ENCODE measurements around the gene LRRC36. TPM values are rescaled to one million over a fixed set of nuclear protein-coding genes. Genes with fewer than 3 reads are reported as not detected.

Gene LRRC36
- total and polyA plus RNA-seq, 2 donors from 2014 or later, result 2.6 to 3.1 TPM

DNA sequence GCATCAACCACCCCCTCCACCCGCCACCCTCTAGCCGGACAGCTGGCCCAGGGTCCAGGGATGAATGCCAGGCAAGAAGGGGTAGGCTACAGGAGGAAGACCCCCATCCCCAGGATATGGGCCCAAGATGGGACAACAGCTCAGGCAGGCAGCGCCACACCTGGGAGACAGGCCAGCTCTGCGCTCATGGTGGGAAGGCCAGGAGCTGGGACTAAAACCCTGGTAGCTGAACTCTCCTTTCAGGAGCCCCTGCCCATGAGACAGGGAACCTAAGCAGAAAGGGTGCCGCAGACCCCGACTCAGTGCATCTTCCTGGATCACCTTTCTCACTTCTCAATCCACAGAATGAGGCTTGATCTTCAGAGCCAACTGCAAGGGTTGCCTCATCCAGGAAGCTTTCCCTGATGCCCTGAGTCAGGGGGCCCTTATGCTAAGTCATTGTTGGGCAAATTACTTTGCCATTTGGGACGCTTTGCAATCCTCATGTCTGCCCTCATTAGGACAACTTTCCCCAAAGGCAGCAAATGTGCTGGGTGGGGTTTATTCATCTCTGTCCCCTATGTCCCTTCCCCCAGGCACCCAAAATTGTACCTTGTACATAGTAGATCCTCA, 80.7 kb downstream of the LRRC36 start:
- DNase-seq (peak in 1 of 5 donors; percentile 52), FAIRE-seq (no peak)
- Histone ChIP-seq H3K9ac (ENCODE audit: low read length in 3 of 3) (no peak overlapping the region), H3K36me3 (ENCODE audit: control insufficient read depth in 2 of 3, insufficient read depth in 3 of 3, low read length in 3 of 3) (no peaks in the 10 kb centered on the region), H3K27ac (ENCODE audit: low read depth in 2 of 2, low read length in 2 of 2) (no peak overlapping the region), H3K9me3 (ENCODE audit: control insufficient read depth in 2 of 3, insufficient read depth in 1 of 3, low read length in 3 of 3) (no peaks in the 10 kb centered on the region), H3K4me3 (ENCODE audit: low read length in 3 of 3) (no peak overlapping the region), H3K4me1 (ENCODE audit: control insufficient read depth in 2 of 3, insufficient read depth in 2 of 3, low read depth in 1 of 3, low read length in 3 of 3) (peaks cover 0 to 10% (median 3%) of the 10 kb centered on the region in 3 donors), H3K27me3 (ENCODE audit: control insufficient read depth, insufficient read depth, low read length) (no peaks in the 10 kb centered on the region)
- intact Hi-C loops (cut with DNase I), result no loop called here
- TF ChIP-seq, protein P1, sequence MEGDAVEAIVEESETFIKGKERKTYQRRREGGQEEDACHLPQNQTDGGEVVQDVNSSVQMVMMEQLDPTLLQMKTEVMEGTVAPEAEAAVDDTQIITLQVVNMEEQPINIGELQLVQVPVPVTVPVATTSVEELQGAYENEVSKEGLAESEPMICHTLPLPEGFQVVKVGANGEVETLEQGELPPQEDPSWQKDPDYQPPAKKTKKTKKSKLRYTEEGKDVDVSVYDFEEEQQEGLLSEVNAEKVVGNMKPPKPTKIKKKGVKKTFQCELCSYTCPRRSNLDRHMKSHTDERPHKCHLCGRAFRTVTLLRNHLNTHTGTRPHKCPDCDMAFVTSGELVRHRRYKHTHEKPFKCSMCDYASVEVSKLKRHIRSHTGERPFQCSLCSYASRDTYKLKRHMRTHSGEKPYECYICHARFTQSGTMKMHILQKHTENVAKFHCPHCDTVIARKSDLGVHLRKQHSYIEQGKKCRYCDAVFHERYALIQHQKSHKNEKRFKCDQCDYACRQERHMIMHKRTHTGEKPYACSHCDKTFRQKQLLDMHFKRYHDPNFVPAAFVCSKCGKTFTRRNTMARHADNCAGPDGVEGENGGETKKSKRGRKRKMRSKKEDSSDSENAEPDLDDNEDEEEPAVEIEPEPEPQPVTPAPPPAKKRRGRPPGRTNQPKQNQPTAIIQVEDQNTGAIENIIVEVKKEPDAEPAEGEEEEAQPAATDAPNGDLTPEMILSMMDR (IDR thresholded peaks at IDR 0.05; ENCODE audit: borderline replicate concordance, extremely low read depth, insufficient read depth), result no peak

DNA sequence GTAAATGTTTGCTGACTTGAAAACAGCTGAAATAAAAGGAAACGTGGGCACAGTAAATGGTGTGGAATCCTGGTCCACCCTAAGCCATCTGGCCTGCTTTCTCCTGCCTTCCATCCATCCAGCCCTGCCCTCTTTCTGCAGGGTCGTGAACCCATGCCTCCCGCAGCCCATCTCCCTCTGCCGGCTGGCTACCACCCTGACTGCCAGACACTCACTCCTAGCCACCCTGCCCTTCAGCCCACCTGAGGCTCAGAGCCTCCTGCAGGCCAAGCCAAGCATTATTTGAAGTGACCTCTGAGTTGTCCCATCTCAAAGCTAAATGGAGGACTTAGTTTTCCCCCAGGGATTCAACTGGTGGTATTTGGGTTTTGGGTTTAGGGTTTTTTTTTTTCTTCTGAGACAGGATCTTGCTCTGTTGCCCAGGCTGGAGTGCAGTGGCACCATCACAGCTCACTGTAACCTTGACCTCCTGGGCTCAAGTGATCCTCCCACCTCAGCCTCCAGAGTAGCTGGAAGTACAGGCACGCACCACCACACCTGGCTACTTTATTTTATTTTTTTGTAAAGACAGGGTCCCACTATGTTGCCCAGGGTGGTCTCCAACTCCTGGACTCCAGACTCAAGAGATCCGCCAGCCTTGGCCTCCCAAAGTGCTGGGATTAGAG, 81.3 kb downstream of the LRRC36 start:
- H3K36me3 ChIP-seq (ENCODE audit: control insufficient read depth in 2 of 3, insufficient read depth in 3 of 3, low read length in 3 of 3), result no peaks in the 10 kb centered on the region
- H3K4me3 ChIP-seq (ENCODE audit: low read length in 3 of 3), result no peak overlapping the region
- TF ChIP-seq, protein P1 (IDR thresholded peaks at IDR 0.05; ENCODE audit: borderline replicate concordance, extremely low read depth, insufficient read depth), result no peak
- H3K27ac ChIP-seq (ENCODE audit: low read depth in 2 of 2, low read length in 2 of 2), result no peak overlapping the region
- H3K9ac ChIP-seq (ENCODE audit: low read length in 3 of 3), result no peak overlapping the region
- intact Hi-C loops (cut with DNase I), result no loop called here
- FAIRE-seq, result no peak
- H3K27me3 ChIP-seq (ENCODE audit: control insufficient read depth, insufficient read depth, low read length), result no peaks in the 10 kb centered on the region
- H3K9me3 ChIP-seq (ENCODE audit: control insufficient read depth in 2 of 3, insufficient read depth in 1 of 3, low read length in 3 of 3), result no peaks in the 10 kb centered on the region
- H3K4me1 ChIP-seq (ENCODE audit: control insufficient read depth in 2 of 3, insufficient read depth in 2 of 3, low read depth in 1 of 3, low read length in 3 of 3), result peaks cover 0 to 10% (median 3%) of the 10 kb centered on the region in 3 donors
- peak in 1 of 5 donors; percentile 52 for DNase-seq

DNA sequence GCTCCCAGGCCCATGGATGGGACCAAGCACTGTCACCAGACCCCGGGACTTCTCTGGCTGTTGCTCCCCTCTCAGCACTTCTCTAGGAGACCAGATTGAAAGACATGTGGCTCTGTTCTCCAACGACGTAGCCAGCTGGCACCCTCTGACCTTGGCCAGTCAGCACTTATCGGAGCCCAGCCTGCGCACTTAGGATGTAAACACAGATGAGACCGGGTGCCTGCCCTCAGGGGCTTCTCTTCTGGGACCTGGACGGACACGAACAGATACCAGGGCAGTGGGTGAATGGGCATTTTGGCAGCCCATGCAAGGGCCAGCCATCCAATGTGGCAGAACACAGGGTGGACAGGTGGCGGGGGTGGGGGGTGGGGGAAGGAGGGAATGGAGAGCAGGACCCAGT, 83.0 kb downstream of the LRRC36 start:
- Histone ChIP-seq H3K27me3 (ENCODE audit: control insufficient read depth, insufficient read depth, low read length) (no peaks in the 10 kb centered on the region), H3K4me3 (ENCODE audit: low read length in 3 of 3) (no peak overlapping the region), H3K27ac (ENCODE audit: low read depth in 2 of 2, low read length in 2 of 2) (no peak overlapping the region), H3K9ac (ENCODE audit: low read length in 3 of 3) (no peak overlapping the region), H3K9me3 (ENCODE audit: control insufficient read depth in 2 of 3, insufficient read depth in 1 of 3, low read length in 3 of 3) (no peaks in the 10 kb centered on the region), H3K4me1 (ENCODE audit: control insufficient read depth in 2 of 3, insufficient read depth in 2 of 3, low read depth in 1 of 3, low read length in 3 of 3) (peaks cover 0 to 13% (median 9%) of the 10 kb centered on the region in 3 donors), H3K36me3 (ENCODE audit: control insufficient read depth in 2 of 3, insufficient read depth in 3 of 3, low read length in 3 of 3) (no peaks in the 10 kb centered on the region)
- FAIRE-seq (no peak), DNase-seq (peak in 1 of 5 donors; percentile 34)
- TF ChIP-seq, protein P1 (IDR thresholded peaks at IDR 0.05; ENCODE audit: borderline replicate concordance, extremely low read depth, insufficient read depth), result no peak
- intact Hi-C loops (cut with DNase I), result no loop called here

Data from kidney (tissue), 14 donors.